GM19452 (cell line): ENCODE data around the gene ACTL7B.
"Not testable (repeated sequence)": the region's sequence is repeated elsewhere in the genome, so short reads cannot be mapped to it uniquely, and the experiment has no call there.

Experiments used
- ATAC-seq: cut with Tn5 transposase; IDR thresholded peaks from one replicate; pipeline ENCODE4 v1.9.1; 2021; ENCODE audit not compliant: unreplicated experiment

The ACTL7B gene

GRCh38 chr9:108855888-108856287 is at the start of gene ACTL7B:
Gene ACTL7B, minus strand, starts transcription at chr9:108855986. Its CDS starts 56 bp downstream, at chr9:108855930.
- no peak for ATAC-seq

DNA sequence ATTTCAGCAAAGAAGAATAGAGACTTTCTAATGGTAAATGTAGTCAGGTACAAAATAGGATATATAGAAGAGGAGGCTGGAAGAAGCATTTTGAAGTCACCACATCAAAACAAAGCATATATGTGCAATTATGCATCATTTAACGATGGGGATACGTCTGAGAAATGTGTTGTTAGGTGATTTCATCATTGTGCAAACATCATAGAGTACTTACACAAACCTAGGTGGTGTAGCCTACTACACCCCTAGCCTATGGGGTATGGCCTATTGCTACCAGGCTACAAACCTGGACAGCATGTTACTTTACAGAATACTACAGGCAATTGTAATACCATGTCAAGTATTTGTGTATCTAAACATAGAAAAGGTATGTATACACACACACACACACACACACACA is 49.7 kb upstream of the ACTL7B start:
- no peak for ATAC-seq

GRCh38 chr9:108904161-108904560 is 48.4 kb upstream of the ACTL7B start:
- no peak for ATAC-seq

GRCh38 chr9:108903420-108904103 is 47.8 kb upstream of the ACTL7B start:
- no peak for ATAC-seq

- ATAC-seq: no peak
Observed at GRCh38 chr9:108900176-108900575, 44.4 kb upstream of the ACTL7B start.

- ATAC-seq: not testable (repeated sequence)
Observed at GRCh38 chr9:108899023-108899695, 43.4 kb upstream of the ACTL7B start.

DNA sequence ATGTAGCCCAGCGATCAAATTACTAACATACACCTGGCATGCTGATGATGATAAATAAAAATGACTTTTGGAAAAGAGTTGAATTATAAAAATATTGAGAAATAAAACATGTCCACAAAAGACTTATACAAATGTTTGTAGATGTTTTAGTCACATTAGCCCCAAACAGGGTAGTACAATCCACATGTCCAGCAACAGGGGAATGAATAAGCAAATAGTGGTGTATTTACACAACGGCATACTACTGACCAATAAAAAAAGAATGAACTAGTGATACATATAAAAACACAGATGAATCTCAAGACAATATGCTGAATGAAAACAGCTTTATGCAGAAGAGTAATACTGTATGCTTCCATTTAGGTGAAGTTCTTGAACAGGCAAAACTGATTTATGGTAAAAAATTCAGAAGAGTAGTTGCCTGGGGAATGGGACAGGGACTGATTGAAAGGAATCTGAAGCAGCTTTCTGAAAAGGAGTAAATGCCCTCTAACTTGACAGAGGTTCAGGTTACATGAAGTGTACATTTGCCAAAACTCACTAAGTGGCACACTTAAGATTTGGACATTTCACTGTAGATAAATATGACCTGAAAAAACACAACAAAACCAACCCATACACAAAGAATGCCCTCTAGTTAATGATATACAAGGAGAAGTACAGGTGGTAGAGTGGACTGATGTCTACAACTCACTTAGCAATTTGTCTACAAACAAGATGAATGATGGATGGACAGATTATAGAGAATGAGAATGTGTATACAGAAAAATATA is 41.7 kb upstream of the ACTL7B start:
- ATAC-seq: no peak

- no peak for ATAC-seq
Observed at GRCh38 chr9:108894225-108894997, 38.6 kb upstream of the ACTL7B start.

- no peak for ATAC-seq
Observed at GRCh38 chr9:108889649-108890067, 33.9 kb upstream of the ACTL7B start.

- ATAC-seq: not testable (repeated sequence)
Observed at GRCh38 chr9:108886594-108887271, 30.9 kb upstream of the ACTL7B start.

DNA sequence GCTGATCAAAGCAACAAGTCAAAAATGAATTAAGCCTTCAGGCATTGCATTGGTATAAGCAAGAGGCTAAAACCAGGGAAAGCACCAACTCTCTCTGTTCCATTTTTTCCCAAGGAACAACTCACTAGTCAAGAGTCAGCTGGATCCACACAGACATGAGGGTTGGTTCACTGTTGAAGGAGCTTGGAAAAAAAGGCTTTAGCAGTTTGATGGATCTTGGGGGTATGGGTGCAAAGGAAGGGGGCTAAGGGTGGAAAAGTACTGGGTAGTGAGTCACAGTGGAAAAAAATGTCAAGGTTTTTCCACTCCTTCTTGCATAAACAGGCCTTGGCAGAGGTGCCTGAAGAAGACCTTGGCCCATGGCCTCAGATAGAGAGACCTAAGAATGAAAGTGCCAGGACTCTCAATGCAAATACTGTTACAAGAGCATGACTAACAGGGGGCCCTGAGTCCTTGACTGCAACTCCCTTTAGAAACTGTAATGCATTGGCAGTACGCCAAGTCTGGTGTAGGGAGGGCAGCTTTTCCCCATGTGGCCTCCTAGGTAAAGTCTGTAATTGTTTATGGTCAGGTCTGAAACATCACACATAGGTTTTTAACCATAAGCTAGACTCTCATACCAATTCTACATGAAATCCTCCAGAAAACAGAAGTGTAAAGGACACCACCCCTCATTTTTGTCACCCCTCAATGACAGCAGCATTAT is 30.0 kb upstream of the ACTL7B start:
- ATAC-seq: peak; percentile 99

DNA sequence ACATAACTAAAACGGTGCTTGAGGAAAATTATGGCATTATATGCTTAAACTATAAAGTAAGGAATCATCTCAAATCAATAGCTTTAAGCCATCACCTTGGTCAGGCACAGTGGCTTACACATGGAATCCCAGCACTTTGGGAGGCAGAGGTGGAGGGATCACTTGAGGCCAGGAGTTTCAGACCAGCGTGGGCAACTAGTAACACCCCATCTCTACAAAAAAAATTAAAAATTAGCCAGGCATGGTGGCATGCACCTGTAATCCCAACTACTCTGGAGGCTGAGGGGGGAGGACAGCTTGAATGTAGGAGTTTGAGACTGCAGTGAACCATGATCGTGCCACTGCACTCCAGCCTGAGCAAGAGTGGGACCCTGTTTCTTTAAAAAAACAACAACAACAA is 28.9 kb upstream of the ACTL7B start:
- ATAC-seq: no peak

DNA sequence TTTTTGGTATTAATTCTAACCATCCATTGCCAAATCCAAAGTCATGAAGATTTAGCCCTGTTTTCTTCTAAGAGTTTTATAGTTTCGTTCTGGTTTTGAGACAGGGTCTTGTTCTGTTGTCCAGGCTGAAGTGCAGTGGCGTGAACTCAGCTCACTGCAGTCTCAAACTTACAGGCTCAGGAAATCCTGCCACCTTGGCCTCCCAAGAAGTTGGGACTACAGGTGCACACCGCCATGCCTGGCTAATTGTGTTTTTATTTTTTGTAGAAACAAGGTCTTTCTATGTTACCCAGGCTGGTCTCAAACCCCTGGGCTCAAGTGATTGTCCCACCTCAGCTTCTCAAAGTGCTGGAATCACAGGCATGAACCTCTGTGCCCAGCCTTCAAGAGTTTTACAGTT is 27.3 kb upstream of the ACTL7B start:
- ATAC-seq: no peak

- no peak for ATAC-seq
Observed at GRCh38 chr9:108882052-108882888, 26.5 kb upstream of the ACTL7B start.

GRCh38 chr9:108880738-108881316 is 25.0 kb upstream of the ACTL7B start:
- no peak for ATAC-seq

GRCh38 chr9:108877524-108877923 is 21.7 kb upstream of the ACTL7B start:
- no peak for ATAC-seq

- no peak for ATAC-seq
Observed at GRCh38 chr9:108876425-108876824, 20.6 kb upstream of the ACTL7B start.

- no peak for ATAC-seq
Observed at GRCh38 chr9:108874058-108874788, 18.4 kb upstream of the ACTL7B start.
